GM12801 (cell line): ENCODE measurements around the gene SMIM35.

Experiments used
- CTCF ChIP-seq: IDR thresholded peaks from one replicate; pipeline ENCODE4 v1.5.1; 2011; ENCODE audit warnings: control low read depth; ENCODE audit not compliant: insufficient read length; ENCODE audit errors: extremely low read depth

The SMIM35 gene

GRCh38 chr11:118129471-118130172 is 42.9 kb upstream of the SMIM35 start:
- TF ChIP-seq CTCF: no peak

- TF ChIP-seq CTCF: no peak
Observed at GRCh38 chr11:118128721-118129470, 42.1 kb upstream of the SMIM35 start.

- TF ChIP-seq CTCF: no peak
Observed at GRCh38 chr11:118128310-118128709, 41.5 kb upstream of the SMIM35 start.

- TF ChIP-seq CTCF: no peak
Observed at GRCh38 chr11:118126082-118126838, 39.5 kb upstream of the SMIM35 start.

GRCh38 chr11:118124929-118125535 is 38.3 kb upstream of the SMIM35 start:
- no peak for TF ChIP-seq CTCF

GRCh38 chr11:118120793-118121192 is 34.0 kb upstream of the SMIM35 start:
- TF ChIP-seq CTCF: no peak

- TF ChIP-seq CTCF: no peak
Observed at GRCh38 chr11:118117790-118118601, 31.2 kb upstream of the SMIM35 start.
